Spleen (tissue), 11 donors: ENCODE data around the gene SORD. TPM values are rescaled to one million over a fixed set of nuclear protein-coding genes. Genes with fewer than 3 reads are reported as not detected.

Source experiments
- DNase-seq: peaks from one replicate; pipeline ENCODE4 v3.0.0-alpha.2; 2020
- H3K27ac ChIP-seq, 8 donors: fragments of 200-600 bp; sonication (generic) in 7 of 8; 1 replicate in 4 of 8; 2 replicates in 4 of 8; pipeline versions ENCODE4 v1.5.0 to v1.8.0; 2016 to 2021; ENCODE audit warnings: inconsistent platforms in 4 of 8, mild to moderate bottlenecking in 4 of 8, moderate library complexity in 1 of 8
- H3K27me3 ChIP-seq, 7 donors: fragments of 200-600 bp; sonication (generic) in 6 of 7; replicated peaks in 1 of 7; 1 replicate in 4 of 7; 2 replicates in 3 of 7; pipeline versions ENCODE4 v1.5.0 to v1.8.0; 2016 to 2021; ENCODE audit warnings: inconsistent platforms in 3 of 7, mild to moderate bottlenecking in 1 of 7
- H3K36me3 ChIP-seq, 6 donors: fragments of 200-600 bp; sonication (generic) in 5 of 6; 1 replicate in 4 of 6; 2 replicates in 2 of 6; pipeline versions ENCODE4 v1.5.0 to v1.8.0; 2016 to 2021; ENCODE audit warnings: inconsistent platforms in 2 of 6
- H3K4me1 ChIP-seq, 6 donors: fragments of 200-600 bp; sonication (generic) in 5 of 6; 1 replicate in 3 of 6; 2 replicates in 3 of 6; pipeline versions ENCODE4 v1.5.0 to v1.8.0; 2016 to 2021; ENCODE audit warnings: inconsistent platforms in 3 of 6
- H3K4me3 ChIP-seq, 8 donors: fragments of 200-600 bp; sonication (generic) in 7 of 8; 1 replicate in 4 of 8; 2 replicates in 4 of 8; pipeline versions ENCODE4 v1.5.0 to v1.8.0; 2016 to 2021; ENCODE audit warnings: inconsistent platforms in 4 of 8, mild to moderate bottlenecking in 4 of 8, moderate library complexity in 2 of 8
- H3K9me3 ChIP-seq, 8 donors: fragments of 200-600 bp; sonication (generic) in 7 of 8; 1 replicate in 4 of 8; 2 replicates in 4 of 8; pipeline versions ENCODE4 v1.5.0 to v1.8.0; 2016 to 2021; ENCODE audit warnings: inconsistent platforms in 4 of 8
- POLR2A ChIP-seq, 3 donors: fragments of 450-650 bp; IDR thresholded peaks; one replicate each; pipeline ENCODE4 v1.5.1; 2017; ENCODE audit warnings: antibody characterized with exemption in 3 of 3, mild to moderate bottlenecking in 1 of 3
- POLR2AphosphoS5 ChIP-seq, 3 donors: sonication (generic); formaldehyde crosslinking; IDR thresholded peaks; one replicate each; pipeline ENCODE4 v1.5.1; 2017; ENCODE audit warnings: antibody characterized with exemption in 3 of 3
- WGBS, 5 donors: extraction: QIAGEN DNeasy Blood & Tissue Kit in 3 of 5; methylation state at CpG; one replicate each; pipeline versions ENCODE4 v1.1.5 to v1.1.7; 2013 to 2018; 5-methylcytosine and 5-hydroxymethylcytosine counted together
- intact Hi-C: fragments of 100-400 bp; cut with DNase I; formaldehyde crosslinking; loops from one replicate; pipeline ENCODE4 v1.15.0; 2023; ENCODE audit warnings: low total_unique reads
- polyA plus RNA-seq, 3 donors: library from polyadenylated mRNA; stranded (reverse); fragments of 200-250 nt; gene quantifications; one replicate each; pipeline ENCODE4 v1.2.1, GENCODE V29; 2013
- small RNA-seq, 4 donors: library from RNA; depleted of rRNA; stranded (forward); fragments of <200 nt; gene quantifications; one replicate each; pipeline ENCODE3, GENCODE V24; 2016
- total RNA-seq, 7 donors: library from RNA; depleted of rRNA in 3 of 7; stranded (reverse); fragments of >200 nt in 3 of 7; fragmentation: NEBNext Ultra II Directional in 4 of 7; extraction: Animal tissue kit (Norgen Biotek cat#: 25700) in 4 of 7; gene quantifications; one replicate each; pipeline versions ENCODE4 v1.1.0 to v1.2.1, GENCODE V29; 2016 to 2021
- TF ChIP-seq, protein P1 (sequence below), 11 experiments: fragments of 200-600 bp in 7 of 11; fragments of 450-650 bp in 4 of 11; sonication (generic) in 4 of 11; IDR thresholded peaks in 8 of 11; conservative IDR thresholded peaks in 3 of 11; 1 replicate in 7 of 11; 2 replicates in 4 of 11; pipeline versions ENCODE4 v1.4.0 to v1.8.0; 2016 to 2021; ENCODE audit warnings: antibody characterized with exemption in 11 of 11, inconsistent platforms in 4 of 11, mild to moderate bottlenecking in 1 of 11
- donor health status: healthy with polysubstance abuse.
- donor health status: DM: no; HTN: no; CAD: no; lungs with moderate emphysema.
- donor health status: DM: no; HTN: no; CAD: no.
- donor health status: Bipolar disorder and iron deficiency.
- donor health status: healthy.
- donor health status: DM: no; HTN: no; CAD: no.
- donor health status: DM: yes; HTN: yes; CAD: no.

The SORD gene
- total and polyA plus RNA-seq, 10 donors: 2.6 to 12.5 (median 7.7) TPM

DNA sequence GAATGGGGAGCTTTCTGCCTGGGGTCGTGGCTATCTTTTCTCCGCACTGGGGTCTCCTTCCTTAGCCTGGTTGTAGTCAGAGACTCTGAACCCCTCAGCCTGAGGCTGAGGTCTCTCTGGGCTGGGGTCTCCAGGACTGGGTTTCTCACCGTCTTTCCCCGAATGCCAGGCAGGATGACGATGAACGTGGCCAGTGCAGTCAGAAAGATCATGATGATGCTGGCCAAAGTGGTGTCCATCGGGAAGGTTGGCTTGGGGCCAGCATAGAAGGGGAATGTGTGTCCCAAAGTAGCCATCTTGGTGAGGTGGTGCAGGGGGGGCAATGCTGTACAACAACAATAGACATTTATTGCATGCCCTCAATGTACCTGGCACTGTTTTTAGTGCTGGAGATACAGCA, 99.7 kb downstream of the SORD start:
- no peak for DNase-seq
- no peaks in the 10 kb centered on the region for H3K36me3 ChIP-seq
- TF ChIP-seq POLR2A (IDR thresholded peaks at IDR 0.05): no peak
- TF ChIP-seq POLR2AphosphoS5 (IDR thresholded peaks at IDR 0.05): no peak
- TF ChIP-seq, protein P1, sequence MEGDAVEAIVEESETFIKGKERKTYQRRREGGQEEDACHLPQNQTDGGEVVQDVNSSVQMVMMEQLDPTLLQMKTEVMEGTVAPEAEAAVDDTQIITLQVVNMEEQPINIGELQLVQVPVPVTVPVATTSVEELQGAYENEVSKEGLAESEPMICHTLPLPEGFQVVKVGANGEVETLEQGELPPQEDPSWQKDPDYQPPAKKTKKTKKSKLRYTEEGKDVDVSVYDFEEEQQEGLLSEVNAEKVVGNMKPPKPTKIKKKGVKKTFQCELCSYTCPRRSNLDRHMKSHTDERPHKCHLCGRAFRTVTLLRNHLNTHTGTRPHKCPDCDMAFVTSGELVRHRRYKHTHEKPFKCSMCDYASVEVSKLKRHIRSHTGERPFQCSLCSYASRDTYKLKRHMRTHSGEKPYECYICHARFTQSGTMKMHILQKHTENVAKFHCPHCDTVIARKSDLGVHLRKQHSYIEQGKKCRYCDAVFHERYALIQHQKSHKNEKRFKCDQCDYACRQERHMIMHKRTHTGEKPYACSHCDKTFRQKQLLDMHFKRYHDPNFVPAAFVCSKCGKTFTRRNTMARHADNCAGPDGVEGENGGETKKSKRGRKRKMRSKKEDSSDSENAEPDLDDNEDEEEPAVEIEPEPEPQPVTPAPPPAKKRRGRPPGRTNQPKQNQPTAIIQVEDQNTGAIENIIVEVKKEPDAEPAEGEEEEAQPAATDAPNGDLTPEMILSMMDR (IDR thresholded peaks at IDR 0.05 in 8 of 11, conservative IDR thresholded peaks at IDR 0.05 in 3 of 11): no peak
- H3K27ac ChIP-seq: no peak overlapping the region
- intact Hi-C loops: loop anchor here (10.0 kb wide), 1 partner anchor 162 kb away; no protein-coding TSS in a partner anchor
- H3K9me3 ChIP-seq: no peaks in the 10 kb centered on the region
- peaks cover 2 to 7% (median 3%) of the 10 kb centered on the region in 6 donors for H3K4me1 ChIP-seq
- peaks cover 0 to 78% (median 18%) of the 10 kb centered on the region in 7 donors for H3K27me3 ChIP-seq
- H3K4me3 ChIP-seq: no peak overlapping the region
- WGBS, 5 donors: 78 to 95% (median 86%) methylated on average over 7 of the region's 7 CpGs

DNA sequence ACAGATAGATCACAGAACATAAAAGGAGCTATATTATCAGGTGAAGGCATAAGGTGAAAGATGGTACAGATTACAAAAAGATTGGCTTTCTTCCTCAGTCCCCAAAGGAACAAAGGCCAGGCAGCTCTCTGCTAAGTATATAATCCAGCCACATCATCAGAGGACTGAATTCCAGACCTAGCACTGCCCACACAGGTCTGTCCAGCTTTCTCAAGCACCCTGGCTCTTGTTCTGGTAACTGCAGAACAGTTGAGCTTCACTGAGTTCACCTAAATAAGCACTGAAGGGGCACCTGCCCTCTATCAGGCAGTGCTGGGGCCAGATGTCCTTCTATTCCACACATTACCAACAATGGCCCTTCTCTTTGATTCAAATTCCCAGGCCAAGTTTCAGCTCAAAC, 100.4 kb downstream of the SORD start:
- Histone ChIP-seq H3K27me3 (peaks cover 0 to 78% (median 23%) of the 10 kb centered on the region in 7 donors), H3K36me3 (no peaks in the 10 kb centered on the region), H3K4me3 (no peak overlapping the region), H3K9me3 (no peaks in the 10 kb centered on the region), H3K27ac (no peak overlapping the region), H3K4me1 (no peaks in the 10 kb centered on the region)
- TF ChIP-seq, protein P1 (IDR thresholded peaks at IDR 0.05 in 8 of 11, conservative IDR thresholded peaks at IDR 0.05 in 3 of 11): no peak
- TF ChIP-seq POLR2AphosphoS5 (IDR thresholded peaks at IDR 0.05) (no peak), POLR2A (IDR thresholded peaks at IDR 0.05) (no peak)
- DNase-seq: no peak
- intact Hi-C loops: loop anchor here (10.0 kb wide), 1 partner anchor 161 kb away; no protein-coding TSS in a partner anchor

DNA sequence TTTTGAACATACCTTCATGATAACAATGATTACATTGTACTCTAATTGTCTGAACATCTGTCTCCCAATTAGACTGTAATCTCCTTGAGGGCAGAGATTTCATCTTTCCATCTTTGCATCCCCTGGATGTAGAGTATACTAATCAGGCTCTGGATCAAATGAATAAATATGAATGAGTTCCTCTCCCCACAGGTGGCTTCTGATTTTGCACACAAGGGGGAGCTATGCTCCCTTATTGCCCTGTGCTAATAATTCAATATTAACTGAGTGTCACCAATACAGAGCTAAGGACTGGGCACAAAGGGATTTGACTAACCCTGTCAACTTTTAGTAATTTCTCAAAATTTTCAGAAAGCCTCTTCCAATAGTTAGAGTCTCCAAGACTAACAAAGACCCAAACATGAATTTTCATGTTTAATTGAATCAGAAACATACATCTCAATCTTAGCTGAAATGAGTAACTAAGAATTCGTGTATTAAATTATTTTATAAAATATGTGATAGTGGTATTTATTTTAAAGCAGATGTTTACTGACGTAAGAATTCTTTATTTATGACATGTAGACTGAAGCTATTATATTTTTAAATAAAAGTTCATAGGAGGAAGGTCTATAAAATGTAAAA, 103.7 kb downstream of the SORD start:
- TF ChIP-seq, protein P1 (IDR thresholded peaks at IDR 0.05 in 8 of 11, conservative IDR thresholded peaks at IDR 0.05 in 3 of 11): peak; percentile 27 to 77 (median 57)
- TF ChIP-seq POLR2AphosphoS5 (IDR thresholded peaks at IDR 0.05) (no peak), POLR2A (IDR thresholded peaks at IDR 0.05) (no peak)
- Histone ChIP-seq H3K4me3 (no peak overlapping the region), H3K36me3 (no peaks in the 10 kb centered on the region), H3K9me3 (no peaks in the 10 kb centered on the region), H3K27ac (no peak overlapping the region), H3K27me3 (peaks cover 2 to 79% (median 43%) of the 10 kb centered on the region in 7 donors), H3K4me1 (peaks cover 6 to 17% (median 12%) of the 10 kb centered on the region in 6 donors)
- intact Hi-C loops: loop anchor here (10.0 kb wide), 1 partner anchor 158 kb away; no protein-coding TSS in a partner anchor
- DNase-seq: no peak
- WGBS, 5 donors: 61 to 69% (median 66%) methylated on average over 2 of the region's 2 CpGs

Small RNA genes within 50 kb of the gene (small RNA-seq; reads per million reads assigned to genes)
- gene RF00019 (0 reads per million in 4 donors), gene RNU1-78P (0 reads per million in 4 donors), gene RNU6-966P (0 reads per million in 4 donors)

Other genes starting within 250 kb of the SORD start
- not detected for gene TERB2, start 66.5 kb upstream of the SORD start, total RNA-seq
- gene TERB2, start 66.5 kb upstream of the SORD start, polyA plus RNA-seq: not detected
- not detected for gene DUOX2, start 91.0 kb downstream of the SORD start, total RNA-seq
- gene DUOX2, start 91.0 kb downstream of the SORD start, polyA plus RNA-seq: under 1 TPM in 1 of 3 donors, not detected in 2; 0.10 TPM
- gene DUOXA2, start 91.1 kb downstream of the SORD start, total RNA-seq: not detected
- under 1 TPM in 1 of 3 donors, not detected in 2; 0.06 TPM for gene DUOXA2, start 91.1 kb downstream of the SORD start, polyA plus RNA-seq
- under 1 TPM in 2 of 7 donors, not detected in 5; 0.30 to 0.38 TPM for gene DUOXA1, start 106.7 kb downstream of the SORD start, total RNA-seq
- gene DUOXA1, start 106.7 kb downstream of the SORD start, polyA plus RNA-seq: under 1 TPM; 0.03 to 0.10 (median 0.04) TPM
- under 1 TPM in 2 of 7 donors, not detected in 5; 0.09 to 0.28 TPM for gene DUOX1, start 106.8 kb downstream of the SORD start, total RNA-seq
- under 1 TPM; 0.04 to 0.19 (median 0.06) TPM for gene DUOX1, start 106.8 kb downstream of the SORD start, polyA plus RNA-seq
- 1 to 10 TPM; 5.1 to 8.8 (median 5.8) TPM for gene SHF, start 164.8 kb downstream of the SORD start, total RNA-seq
- gene SHF, start 164.8 kb downstream of the SORD start, polyA plus RNA-seq: 1 to 10 TPM; 1.9 to 4.3 (median 2.4) TPM
- not detected for gene SLC28A2, start 229.0 kb downstream of the SORD start, total RNA-seq
- gene SLC28A2, start 229.0 kb downstream of the SORD start, polyA plus RNA-seq: not detected